Measurements from ENCODE around the gene BICD2.
A peak's percentile ranks its signal among the peaks of the same experiment; 100 is the strongest.

The BICD2 gene

GRCh38 chr9:92713528-92713927, 51.1 kb downstream of the BICD2 start:
- DNase-seq, result no peak

GRCh38 chr9:92712767-92713166, 51.9 kb downstream of the BICD2 start:
- no peak for DNase-seq

GRCh38 chr9:92711844-92712243, 52.8 kb downstream of the BICD2 start:
- peak; percentile 17 for DNase-seq

- no peak for DNase-seq
Measured at GRCh38 chr9:92711146-92711545, 53.5 kb downstream of the BICD2 start.

GRCh38 chr9:92710368-92710767, 54.3 kb downstream of the BICD2 start:
- DNase-seq, result no peak

- DNase-seq, result no peak
Measured at GRCh38 chr9:92709954-92710353, 54.7 kb downstream of the BICD2 start.

- no peak for DNase-seq
Measured at GRCh38 chr9:92709240-92709639, 55.4 kb downstream of the BICD2 start.

- DNase-seq, result no peak
Measured at GRCh38 chr9:92707530-92707929, 57.1 kb downstream of the BICD2 start.

GRCh38 chr9:92706218-92706940, 58.3 kb downstream of the BICD2 start:
- DNase-seq, result no peak

GRCh38 chr9:92704528-92704927, 60.1 kb downstream of the BICD2 start:
- no peak for DNase-seq

GRCh38 chr9:92696619-92697018, 68.0 kb downstream of the BICD2 start:
- DNase-seq, result no peak

- no peak for DNase-seq
Measured at GRCh38 chr9:92686954-92687353, 77.7 kb downstream of the BICD2 start.

GRCh38 chr9:92685022-92685421, 79.6 kb downstream of the BICD2 start:
- DNase-seq, result no peak

GRCh38 chr9:92682269-92682668, 82.4 kb downstream of the BICD2 start:
- DNase-seq, result no peak

- no peak for DNase-seq
Measured at GRCh38 chr9:92680166-92681119, 84.2 kb downstream of the BICD2 start.

- DNase-seq, result no peak
Measured at GRCh38 chr9:92679413-92680165, 85.0 kb downstream of the BICD2 start.

- DNase-seq, result no peak
Measured at GRCh38 chr9:92671323-92671722, 93.3 kb downstream of the BICD2 start.

GRCh38 chr9:92669890-92670708, 94.5 kb downstream of the BICD2 start, which contains the start of gene IPPK:
Gene IPPK (minus strand): TSS chr9:92670131. CDS start chr9:92669988, 143 bp downstream.
- peak; percentile 98 for DNase-seq

- DNase-seq, result peak; percentile 4
Measured at GRCh38 chr9:92669527-92669889, 95.1 kb downstream of the BICD2 start.

- DNase-seq, result no peak
Measured at GRCh38 chr9:92668746-92669526, 95.7 kb downstream of the BICD2 start.

- DNase-seq, result no peak
Measured at GRCh38 chr9:92666912-92667532, 97.6 kb downstream of the BICD2 start.
